Epithelial cell of proximal tubule (primary cell): ENCODE measurements around the gene GAREM1. TPM values are rescaled to one million over a fixed set of nuclear protein-coding genes. Genes with fewer than 3 reads are reported as not detected.

ENCODE experiments used
- DNase-seq: peaks from one replicate; pipeline ENCODE4 v3.0.0-alpha.2; 2011; ENCODE audit warnings: low read depth
- H3K4me3 ChIP-seq: 2 replicates; pipeline ENCODE4 v1.5.1; 2011; ENCODE audit warnings: low read depth, mild to moderate bottlenecking, low read length
- total RNA-seq: library from RNA; depleted of rRNA; stranded (reverse); fragments of >200 nt; gene quantifications from 2 replicates; pipeline ENCODE4 v1.2.3, GENCODE V29; 2015
- TF ChIP-seq, protein P1 (sequence below): conservative IDR thresholded peaks from 2 replicates; pipeline ENCODE4 v1.5.1; 2012; ENCODE audit warnings: low read depth, mild to moderate bottlenecking, low read length

The GAREM1 gene
- total RNA-seq, 1 donor from 2014 or later: 3.1 TPM

DNA sequence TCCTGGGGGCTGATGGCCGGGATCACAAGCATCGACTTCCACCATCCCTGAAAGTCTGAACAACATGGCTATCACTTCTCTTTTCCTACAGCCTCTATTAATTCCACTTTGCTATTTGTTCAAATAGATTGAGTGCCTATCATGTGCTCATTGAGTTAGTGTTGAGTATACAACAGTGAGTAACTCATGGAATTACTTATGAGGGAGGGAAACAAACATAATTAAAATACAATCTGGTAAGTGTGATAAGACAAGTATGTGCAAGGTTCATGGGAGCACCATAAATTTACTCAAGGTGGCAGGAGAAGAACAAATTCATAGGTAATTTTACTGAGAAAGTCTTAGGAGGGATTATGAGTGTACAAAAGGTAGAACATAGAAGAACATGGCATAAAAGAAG is 194.4 kb downstream of the GAREM1 start:
- DNase-seq: no peak
- TF ChIP-seq, protein P1, sequence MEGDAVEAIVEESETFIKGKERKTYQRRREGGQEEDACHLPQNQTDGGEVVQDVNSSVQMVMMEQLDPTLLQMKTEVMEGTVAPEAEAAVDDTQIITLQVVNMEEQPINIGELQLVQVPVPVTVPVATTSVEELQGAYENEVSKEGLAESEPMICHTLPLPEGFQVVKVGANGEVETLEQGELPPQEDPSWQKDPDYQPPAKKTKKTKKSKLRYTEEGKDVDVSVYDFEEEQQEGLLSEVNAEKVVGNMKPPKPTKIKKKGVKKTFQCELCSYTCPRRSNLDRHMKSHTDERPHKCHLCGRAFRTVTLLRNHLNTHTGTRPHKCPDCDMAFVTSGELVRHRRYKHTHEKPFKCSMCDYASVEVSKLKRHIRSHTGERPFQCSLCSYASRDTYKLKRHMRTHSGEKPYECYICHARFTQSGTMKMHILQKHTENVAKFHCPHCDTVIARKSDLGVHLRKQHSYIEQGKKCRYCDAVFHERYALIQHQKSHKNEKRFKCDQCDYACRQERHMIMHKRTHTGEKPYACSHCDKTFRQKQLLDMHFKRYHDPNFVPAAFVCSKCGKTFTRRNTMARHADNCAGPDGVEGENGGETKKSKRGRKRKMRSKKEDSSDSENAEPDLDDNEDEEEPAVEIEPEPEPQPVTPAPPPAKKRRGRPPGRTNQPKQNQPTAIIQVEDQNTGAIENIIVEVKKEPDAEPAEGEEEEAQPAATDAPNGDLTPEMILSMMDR: no peak
- no peak overlapping the region for H3K4me3 ChIP-seq

DNA sequence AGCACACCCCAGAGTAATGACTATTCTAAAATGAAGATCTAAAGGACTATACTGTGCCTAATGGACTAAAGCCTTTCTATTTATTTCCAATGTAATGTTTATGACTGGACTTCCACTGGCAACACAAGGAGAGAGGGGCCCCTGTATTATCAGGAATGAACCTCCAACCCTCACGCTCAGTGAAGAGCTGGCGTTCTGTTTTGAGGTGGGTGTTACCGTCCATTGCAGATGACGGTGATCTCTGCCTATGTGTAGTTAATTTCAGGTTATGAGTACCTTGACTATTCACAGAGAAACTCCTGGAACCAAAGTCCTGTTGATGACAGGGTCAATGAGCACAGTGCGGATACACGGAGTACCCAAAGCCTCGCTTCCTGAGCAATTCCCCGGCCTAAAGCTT is 195.5 kb downstream of the GAREM1 start:
- no peak for DNase-seq
- H3K4me3 ChIP-seq: no peak overlapping the region
- TF ChIP-seq, protein P1: no peak

DNA sequence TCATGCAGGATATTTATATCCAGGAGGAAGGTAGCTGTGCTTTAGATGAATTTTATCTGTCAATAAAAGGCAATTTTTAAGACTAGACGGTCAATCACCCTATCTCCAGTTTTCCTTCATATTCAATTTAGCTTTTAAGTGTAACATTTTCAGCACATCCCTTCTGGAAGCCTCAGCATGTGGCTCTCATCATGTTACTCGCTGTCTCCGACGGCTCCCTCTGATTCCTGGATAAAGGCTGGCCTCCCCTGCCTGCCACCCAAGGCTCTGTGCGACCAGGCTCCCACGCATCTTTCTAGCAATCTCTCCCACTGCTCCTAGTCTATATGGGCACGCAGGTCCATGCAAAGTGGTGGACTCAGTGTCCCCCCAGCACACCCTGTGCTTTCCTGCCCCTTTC is 196.4 kb downstream of the GAREM1 start:
- no peak overlapping the region for H3K4me3 ChIP-seq
- TF ChIP-seq, protein P1: no peak
- no peak for DNase-seq

DNA sequence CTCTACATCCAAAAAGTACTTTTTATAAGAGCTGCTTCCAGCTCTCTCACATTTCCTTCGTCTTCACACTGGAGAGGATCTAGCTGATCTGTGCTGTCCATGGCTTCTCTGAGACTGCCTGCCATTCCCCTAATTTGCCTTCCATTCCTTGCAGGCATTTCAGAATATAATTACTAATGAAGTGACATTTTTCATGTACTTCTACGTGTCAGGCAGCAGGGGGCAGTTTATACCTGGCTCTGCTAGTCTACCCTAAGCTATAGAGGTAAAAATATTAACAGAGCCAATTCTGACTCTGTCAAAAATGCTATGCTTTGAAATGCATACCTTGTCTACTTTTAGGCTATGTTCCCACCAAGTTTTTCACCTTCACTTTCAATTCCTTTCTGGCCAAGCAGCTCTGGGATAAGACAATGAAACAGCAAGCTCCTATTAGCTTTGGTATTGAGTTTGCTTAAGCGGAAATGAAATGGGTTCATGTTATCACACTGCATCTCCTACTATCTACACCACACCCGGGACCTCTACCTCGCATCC is 198.9 kb downstream of the GAREM1 start:
- TF ChIP-seq, protein P1: peak; percentile 83
- DNase-seq: peak; percentile 22
- no peak overlapping the region for H3K4me3 ChIP-seq

DNA sequence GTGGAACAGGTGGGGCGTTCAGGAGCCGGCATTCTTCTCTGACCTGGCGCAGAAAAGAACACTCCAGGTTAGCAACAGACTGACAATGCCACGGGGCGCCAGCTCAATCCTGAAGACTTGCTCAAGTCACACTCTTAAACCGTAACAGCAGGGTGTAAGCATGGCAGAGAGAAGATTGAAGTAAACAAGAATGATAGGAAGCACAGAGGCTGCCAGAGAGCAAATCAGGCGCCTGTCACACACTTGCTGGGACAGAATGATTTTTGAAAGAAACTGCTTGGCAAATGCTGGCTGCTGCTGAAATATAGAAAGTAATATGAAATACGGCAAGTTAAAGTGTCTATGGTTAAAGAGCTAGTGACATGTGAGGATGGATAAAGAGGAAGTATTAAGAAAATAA is 200.3 kb downstream of the GAREM1 start:
- DNase-seq: no peak
- TF ChIP-seq, protein P1: no peak
- no peak overlapping the region for H3K4me3 ChIP-seq

DNA sequence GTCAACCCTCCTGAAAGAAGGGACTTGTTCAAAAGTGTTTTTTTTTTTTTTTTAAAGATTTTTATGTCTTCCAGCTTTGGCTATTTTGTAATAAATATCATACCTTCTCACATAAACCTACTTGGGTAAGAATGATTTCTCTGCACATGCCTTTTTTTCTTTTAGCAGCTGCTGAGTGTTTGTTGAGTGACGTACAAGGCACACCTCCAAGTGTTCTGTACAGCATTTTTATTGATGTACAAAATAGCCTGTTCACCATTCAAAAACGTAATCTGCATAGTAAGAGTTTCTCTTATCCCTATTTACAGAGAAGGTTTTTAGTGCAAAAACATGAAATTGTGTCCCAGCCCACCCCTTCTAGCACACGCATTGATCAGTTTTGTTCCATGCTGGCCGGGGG is 203.2 kb downstream of the GAREM1 start:
- H3K4me3 ChIP-seq: no peak overlapping the region
- no peak for DNase-seq
- TF ChIP-seq, protein P1: no peak

DNA sequence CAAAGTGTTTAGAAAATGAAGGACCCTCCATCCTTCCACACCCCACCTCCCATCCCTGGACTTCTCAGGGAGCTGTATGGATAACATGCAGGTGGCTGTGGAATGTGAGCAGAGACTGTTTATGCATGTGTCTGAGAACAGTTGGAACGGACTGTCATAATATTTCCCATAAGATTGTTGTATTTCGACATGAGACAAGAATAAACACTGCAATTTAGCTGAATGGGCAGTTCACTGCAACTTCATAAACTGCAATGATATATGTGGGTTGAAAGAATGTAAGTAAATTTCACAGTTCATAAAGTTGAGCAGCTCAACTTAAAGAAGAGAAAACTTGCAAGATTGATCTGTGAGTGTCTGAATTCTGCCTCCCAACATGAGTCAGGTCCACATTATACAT is 206.3 kb downstream of the GAREM1 start:
- TF ChIP-seq, protein P1: no peak
- DNase-seq: no peak
- no peak overlapping the region for H3K4me3 ChIP-seq
